NCI-H526 (cell line): ENCODE data around the gene PPP2R5D.
A peak's percentile ranks its signal among the peaks of the same experiment; 100 is the strongest.
"Not testable (repeated sequence)": the region's sequence is repeated elsewhere in the genome, so short reads cannot be mapped to it uniquely, and the experiment has no call there.

Source experiments
- DNase-seq, 2 experiments: peaks; one replicate each; lab custom pipeline; 2025; lab: John Stamatoyannopoulos, UW

Gene PPP2R5D

GRCh38 chr6:42984001-42984923 is at the start of gene PPP2R5D:
Gene PPP2R5D (plus strand): TSS chr6:42984570. CDS start chr6:42984678, 108 bp downstream.
- DNase-seq: peak; percentile 99

DNA sequence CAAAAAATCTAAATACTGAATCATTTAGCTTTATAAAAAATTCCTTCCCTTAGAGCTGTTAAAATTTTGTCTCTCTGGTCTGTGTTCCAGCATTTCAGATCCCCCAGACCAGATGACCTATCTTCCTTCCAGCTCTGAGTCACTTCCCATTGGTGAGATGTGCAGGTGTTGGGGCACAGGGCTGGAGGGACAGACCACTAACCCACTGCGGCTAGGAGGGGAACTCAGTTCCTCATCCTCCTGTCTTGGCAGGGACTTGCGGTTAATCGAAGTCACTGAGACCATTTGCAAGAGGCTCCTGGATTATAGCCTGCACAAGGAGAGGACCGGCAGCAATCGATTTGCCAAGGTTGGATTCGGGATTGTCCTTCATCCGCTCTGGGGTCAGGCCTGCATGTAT is 49.0 kb upstream of the PPP2R5D start:
- no peak for DNase-seq

DNA sequence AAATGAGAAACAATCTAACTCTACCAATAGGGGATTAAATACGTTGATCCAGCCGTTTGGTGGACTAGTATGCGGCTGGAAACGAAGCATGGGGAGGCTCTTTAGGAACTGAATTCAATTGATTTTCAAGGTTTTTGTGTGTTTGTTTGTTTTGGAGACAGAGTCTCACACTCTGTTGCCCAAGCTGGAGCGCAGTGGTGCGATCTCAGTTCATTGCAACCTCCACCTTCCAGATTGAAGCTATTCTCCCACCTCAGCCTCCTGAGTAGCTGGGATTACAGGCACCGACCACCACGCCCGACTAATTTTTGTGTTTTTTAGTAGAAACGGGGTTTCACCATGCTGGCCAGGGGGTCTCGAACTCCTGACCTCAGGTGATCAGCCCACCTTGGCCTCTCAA is 48.0 kb upstream of the PPP2R5D start:
- no peak for DNase-seq

GRCh38 chr6:42937548-42938427 is 46.6 kb upstream of the PPP2R5D start:
- no peak for DNase-seq

- DNase-seq: no peak
These were observed 46.0 kb upstream of the PPP2R5D start for GRCh38 chr6:42938428-42938796.

GRCh38 chr6:42938987-42939809 is 45.2 kb upstream of the PPP2R5D start:
- DNase-seq: no peak

- DNase-seq: no peak
These were observed 44.6 kb upstream of the PPP2R5D start for GRCh38 chr6:42939810-42940167.

GRCh38 chr6:42940493-42941045 is 43.8 kb upstream of the PPP2R5D start:
- DNase-seq: no peak

DNA sequence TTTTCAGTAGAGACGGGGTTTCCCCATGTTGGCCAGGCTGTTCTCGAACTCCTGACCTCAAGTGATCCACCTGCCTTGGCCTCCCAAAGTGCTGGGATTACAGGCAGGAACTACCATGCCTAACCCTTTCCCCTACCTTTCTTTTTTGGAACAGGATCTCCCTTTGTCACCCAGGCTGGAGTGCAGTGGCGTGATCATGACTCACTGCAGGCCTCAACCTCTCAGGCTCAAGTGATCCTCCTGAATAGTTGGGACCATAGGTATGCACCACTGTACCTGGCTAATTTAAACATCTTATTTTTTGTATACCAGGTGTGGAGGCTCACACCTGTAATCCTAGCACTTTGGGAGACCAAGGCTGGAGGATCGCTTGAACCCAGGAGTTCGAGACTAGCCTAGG is 43.0 kb upstream of the PPP2R5D start:
- not testable (repeated sequence) for DNase-seq

GRCh38 chr6:42942444-42942843 is 41.9 kb upstream of the PPP2R5D start:
- DNase-seq: no peak

GRCh38 chr6:42947950-42948349 is 36.4 kb upstream of the PPP2R5D start:
- no peak for DNase-seq

GRCh38 chr6:42952389-42952788 is 32.0 kb upstream of the PPP2R5D start:
- no peak for DNase-seq

GRCh38 chr6:42954405-42954804 is 30.0 kb upstream of the PPP2R5D start:
- DNase-seq: not testable (repeated sequence)

DNA sequence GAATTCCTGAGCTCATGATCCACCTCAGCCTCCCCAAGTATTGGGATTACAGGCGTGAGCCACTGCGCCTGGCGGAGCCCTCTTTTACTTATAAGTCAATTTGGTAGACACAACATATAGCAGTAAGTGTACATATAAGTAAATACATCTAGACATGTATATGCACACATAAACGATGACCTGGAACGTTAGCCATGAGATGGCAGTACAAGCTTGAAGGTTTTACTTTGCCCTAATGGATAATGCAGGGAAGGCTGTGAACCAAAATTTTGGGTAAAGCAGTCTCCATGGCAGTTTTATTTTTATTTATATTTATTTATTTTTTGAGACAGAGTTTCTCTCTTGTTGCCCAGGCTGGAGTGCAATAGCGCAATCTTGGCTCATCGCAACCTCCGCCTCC is 26.2 kb upstream of the PPP2R5D start:
- no peak for DNase-seq

GRCh38 chr6:42959917-42960242 is 24.5 kb upstream of the PPP2R5D start:
- DNase-seq: no peak

DNA sequence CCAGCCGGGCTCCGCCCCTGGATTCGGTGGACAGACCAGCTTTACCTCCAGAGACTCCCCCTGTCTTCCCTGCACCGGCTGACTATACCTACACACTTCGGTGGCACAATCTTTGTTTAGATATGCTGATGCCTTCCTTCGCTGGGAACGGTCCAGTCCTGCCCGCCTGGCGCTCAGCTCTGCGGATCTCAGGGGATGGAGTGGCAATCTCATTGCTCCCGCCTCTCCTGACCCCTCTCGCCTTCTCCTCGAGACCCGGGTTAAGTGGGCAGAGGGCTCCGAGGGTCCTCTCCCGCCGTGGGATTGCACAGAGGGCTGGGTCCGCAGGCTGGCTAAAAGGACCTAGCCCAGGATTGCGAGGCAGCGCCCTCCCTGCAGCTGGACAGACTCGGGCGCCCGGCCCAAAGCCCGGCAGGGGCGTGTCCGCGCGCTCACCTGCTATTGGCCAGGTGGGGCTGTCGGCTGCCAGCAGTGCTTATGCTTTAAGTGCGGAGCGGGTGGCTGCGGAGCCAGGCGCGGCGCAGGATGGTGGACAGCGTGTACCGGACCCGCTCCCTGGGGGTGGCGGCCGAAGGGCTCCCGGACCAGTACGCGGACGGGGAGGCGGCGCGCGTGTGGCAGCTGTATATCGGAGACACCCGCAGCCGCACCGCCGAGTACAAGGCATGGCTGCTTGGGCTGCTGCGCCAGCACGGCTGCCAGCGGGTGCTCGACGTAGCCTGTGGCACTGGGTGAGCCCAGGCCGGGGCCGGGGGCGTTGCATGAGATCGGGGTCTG is 23.9 kb upstream of the PPP2R5D start, which contains the start of gene GNMT:
Gene GNMT (plus strand): TSS at position 512 of the 777 bp plus-strand sequence. CDS start 14 bp downstream, at position 526.
- DNase-seq: peak; percentile 32 to 78

GRCh38 chr6:42961020-42961470 is 23.3 kb upstream of the PPP2R5D start:
- DNase-seq: peak in 1 of 2 experiments; percentile 63

DNA sequence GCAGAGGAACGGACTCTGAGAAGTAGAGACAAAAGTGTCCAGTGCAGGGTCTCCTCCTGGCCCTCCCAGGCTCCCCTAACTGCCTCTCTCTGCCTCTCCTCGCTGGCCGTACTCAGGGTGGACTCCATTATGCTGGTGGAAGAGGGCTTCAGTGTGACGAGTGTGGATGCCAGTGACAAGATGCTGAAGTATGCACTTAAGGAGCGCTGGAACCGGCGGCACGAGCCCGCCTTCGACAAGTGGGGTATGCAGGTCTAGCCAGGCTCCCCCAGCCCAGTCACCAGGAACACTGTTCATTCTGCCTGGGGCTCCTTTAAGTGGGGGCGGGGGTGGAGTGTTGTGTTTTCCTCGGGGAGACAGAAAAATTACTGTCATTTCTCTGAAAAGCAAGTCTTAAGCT is 22.3 kb upstream of the PPP2R5D start:
- DNase-seq: no peak

DNA sequence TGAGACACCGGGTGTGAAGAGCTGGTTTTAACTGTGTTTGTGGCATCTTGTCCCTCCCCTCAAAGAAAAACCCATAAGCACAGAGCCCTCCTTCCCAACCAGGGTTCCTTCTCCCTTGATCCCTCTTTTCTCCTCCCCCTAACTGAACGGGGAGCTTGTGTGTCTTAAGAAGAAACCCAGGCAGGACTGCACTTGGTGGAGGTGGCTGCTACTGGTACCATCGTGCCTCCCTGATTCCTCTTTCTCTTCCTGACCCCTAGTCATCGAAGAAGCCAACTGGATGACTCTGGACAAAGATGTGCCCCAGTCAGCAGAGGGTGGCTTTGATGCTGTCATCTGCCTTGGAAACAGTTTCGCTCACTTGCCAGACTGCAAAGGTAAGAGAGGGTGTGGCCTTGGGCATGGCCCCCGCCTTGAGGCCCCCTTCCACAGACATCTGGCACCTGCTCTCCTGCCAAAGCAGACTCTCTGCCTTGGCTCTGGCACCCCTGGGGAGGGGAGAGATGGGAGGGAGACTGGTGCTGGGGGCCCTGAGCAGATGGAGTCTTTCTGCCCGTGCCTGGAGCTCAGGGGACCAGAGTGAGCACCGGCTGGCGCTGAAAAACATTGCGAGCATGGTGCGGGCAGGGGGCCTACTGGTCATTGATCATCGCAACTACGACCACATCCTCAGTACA is 21.7 kb upstream of the PPP2R5D start:
- no peak for DNase-seq

- DNase-seq: no peak
These were observed 21.1 kb upstream of the PPP2R5D start for GRCh38 chr6:42963179-42963854.
